Measurements from ENCODE around the gene RGS6.

GRCh38 chr14:72023128-72024042 is 91.2 kb downstream of the RGS6 start:
- TF ChIP-seq POLR2A (IDR thresholded peaks at IDR 0.05; ENCODE audit: low read length) (no peak), GATA1 (IDR thresholded peaks at IDR 0.05; ENCODE audit: low read depth, low read length) (no peak)
